ENCODE data around the gene PPM1D.
"Not testable (repeated sequence)": the region's sequence is repeated elsewhere in the genome, so short reads cannot be mapped to it uniquely, and the experiment has no call there.

DNA sequence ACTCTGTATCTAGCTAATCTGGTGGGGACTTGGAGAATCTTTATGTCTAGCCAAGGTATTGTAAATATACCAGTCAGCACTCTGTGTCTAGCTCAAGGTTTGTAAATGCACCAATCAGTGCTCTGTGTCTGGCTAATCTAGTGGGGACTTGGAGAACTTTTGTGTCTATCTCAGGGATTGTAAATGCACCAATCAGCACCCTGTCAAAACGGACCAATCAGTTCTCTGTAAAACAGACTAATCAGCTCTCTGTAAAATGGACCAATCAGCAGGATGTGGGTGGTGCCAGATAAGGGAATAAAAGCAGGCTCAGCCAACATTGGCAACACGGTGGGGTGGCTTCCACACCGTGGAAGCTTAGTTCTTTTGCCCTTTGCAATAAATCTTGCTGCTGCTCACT, 14.3 kb downstream of the PPM1D start:
- TF ChIP-seq, protein P1, sequence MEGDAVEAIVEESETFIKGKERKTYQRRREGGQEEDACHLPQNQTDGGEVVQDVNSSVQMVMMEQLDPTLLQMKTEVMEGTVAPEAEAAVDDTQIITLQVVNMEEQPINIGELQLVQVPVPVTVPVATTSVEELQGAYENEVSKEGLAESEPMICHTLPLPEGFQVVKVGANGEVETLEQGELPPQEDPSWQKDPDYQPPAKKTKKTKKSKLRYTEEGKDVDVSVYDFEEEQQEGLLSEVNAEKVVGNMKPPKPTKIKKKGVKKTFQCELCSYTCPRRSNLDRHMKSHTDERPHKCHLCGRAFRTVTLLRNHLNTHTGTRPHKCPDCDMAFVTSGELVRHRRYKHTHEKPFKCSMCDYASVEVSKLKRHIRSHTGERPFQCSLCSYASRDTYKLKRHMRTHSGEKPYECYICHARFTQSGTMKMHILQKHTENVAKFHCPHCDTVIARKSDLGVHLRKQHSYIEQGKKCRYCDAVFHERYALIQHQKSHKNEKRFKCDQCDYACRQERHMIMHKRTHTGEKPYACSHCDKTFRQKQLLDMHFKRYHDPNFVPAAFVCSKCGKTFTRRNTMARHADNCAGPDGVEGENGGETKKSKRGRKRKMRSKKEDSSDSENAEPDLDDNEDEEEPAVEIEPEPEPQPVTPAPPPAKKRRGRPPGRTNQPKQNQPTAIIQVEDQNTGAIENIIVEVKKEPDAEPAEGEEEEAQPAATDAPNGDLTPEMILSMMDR (conservative IDR thresholded peaks at IDR 0.05 in 1 of 2, IDR thresholded peaks at IDR 0.05 in 1 of 2; ENCODE audit: extremely low read depth in 1 of 2, insufficient read depth in 1 of 2, low read depth in 1 of 2, low read length in 2 of 2): not testable (repeated sequence)
- not testable (repeated sequence) for TF ChIP-seq EZH2 (IDR thresholded peaks at IDR 0.05; ENCODE audit: borderline replicate concordance, low read length)
